Mucosa of descending colon (tissue), 3 donors: ENCODE measurements around the gene C4orf36. TPM values are rescaled to one million over a fixed set of nuclear protein-coding genes. Genes with fewer than 3 reads are reported as not detected.

Experiments used
- ATAC-seq: fragments of 200-7000 bp; cut with Tn5 transposase; one replicate; pipeline ENCODE4 v1.9.1; 2020; ENCODE audit warnings: mild to moderate bottlenecking, moderate library complexity
- DNase-seq, 3 donors: peaks; one replicate each; pipeline ENCODE4 v3.0.0-alpha.2; 2020
- H3K36me3 ChIP-seq: fragments of 200-600 bp; one replicate; pipeline ENCODE4 v1.8.0; 2021; ENCODE audit warnings: low read depth, mild to moderate bottlenecking
- H3K4me1 ChIP-seq: fragments of 200-600 bp; one replicate; pipeline ENCODE4 v1.8.0; 2021; ENCODE audit warnings: low read depth, mild to moderate bottlenecking
- H3K4me3 ChIP-seq: fragments of 200-600 bp; one replicate; pipeline ENCODE4 v1.8.0; 2021; ENCODE audit warnings: mild to moderate bottlenecking
- H3K9me3 ChIP-seq: fragments of 200-600 bp; one replicate; pipeline ENCODE4 v1.8.0; 2021; ENCODE audit warnings: mild to moderate bottlenecking
- intact Hi-C, 2 donors: fragments of 100-400 bp; cut with DNase I in 1 of 2; cut with micrococcal nuclease in 1 of 2; formaldehyde crosslinking; loops; one replicate each; pipeline versions ENCODE4 v1.11.0 to v1.11.1; 2022; cut with DNase I, micrococcal nuclease
- total RNA-seq, 3 donors: library from RNA; stranded (reverse); fragmentation: NEBNext Ultra II Directional in 2 of 3; extraction: Animal tissue kit (Norgen Biotek cat#: 25700) in 2 of 3; gene quantifications; one replicate each; pipeline versions ENCODE4 v1.2.1 to v1.2.4, GENCODE V29; 2021 to 2023
- TF ChIP-seq, protein P1 (sequence below): fragments of 200-600 bp; IDR thresholded peaks from one replicate; pipeline ENCODE4 v1.8.0; 2022; ENCODE audit warnings: antibody characterized with exemption, mild to moderate bottlenecking
- donor health status: DM: no; HTN: no; CAD: no; lungs with moderate emphysema.
- donor health status: DM: no; HTN: no; CAD: no.
- donor health status: DM: no; HTN: yes; CAD: no.

Gene C4orf36
- total RNA-seq, 3 donors from 2014 or later: 0.67 to 0.96 (median 0.85) TPM

DNA sequence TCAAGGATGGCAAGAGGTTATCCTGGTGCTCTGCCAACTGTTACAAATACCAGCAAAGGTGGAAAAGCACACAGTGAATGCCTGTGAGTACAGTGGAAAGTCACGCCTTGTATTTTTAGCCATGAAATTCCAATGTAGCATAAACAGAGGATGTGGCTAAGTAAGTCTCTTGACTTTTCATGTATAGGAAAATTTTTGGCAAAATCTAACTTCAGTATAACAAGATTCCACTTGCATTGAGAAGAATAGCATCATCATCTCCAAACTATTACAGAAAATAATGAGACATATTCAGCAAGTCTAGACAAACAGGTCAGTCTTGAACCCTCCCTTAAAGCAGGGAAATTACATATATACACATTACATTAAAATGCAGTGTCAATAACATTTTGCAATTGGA is 50.9 kb downstream of the C4orf36 start:
- no peak for DNase-seq
- Histone ChIP-seq H3K9me3 (no peaks in the 10 kb centered on the region), H3K4me1 (no peaks in the 10 kb centered on the region), H3K36me3 (no peaks in the 10 kb centered on the region), H3K4me3 (no peak overlapping the region)
- intact Hi-C loops: no loop called here
- TF ChIP-seq, protein P1, sequence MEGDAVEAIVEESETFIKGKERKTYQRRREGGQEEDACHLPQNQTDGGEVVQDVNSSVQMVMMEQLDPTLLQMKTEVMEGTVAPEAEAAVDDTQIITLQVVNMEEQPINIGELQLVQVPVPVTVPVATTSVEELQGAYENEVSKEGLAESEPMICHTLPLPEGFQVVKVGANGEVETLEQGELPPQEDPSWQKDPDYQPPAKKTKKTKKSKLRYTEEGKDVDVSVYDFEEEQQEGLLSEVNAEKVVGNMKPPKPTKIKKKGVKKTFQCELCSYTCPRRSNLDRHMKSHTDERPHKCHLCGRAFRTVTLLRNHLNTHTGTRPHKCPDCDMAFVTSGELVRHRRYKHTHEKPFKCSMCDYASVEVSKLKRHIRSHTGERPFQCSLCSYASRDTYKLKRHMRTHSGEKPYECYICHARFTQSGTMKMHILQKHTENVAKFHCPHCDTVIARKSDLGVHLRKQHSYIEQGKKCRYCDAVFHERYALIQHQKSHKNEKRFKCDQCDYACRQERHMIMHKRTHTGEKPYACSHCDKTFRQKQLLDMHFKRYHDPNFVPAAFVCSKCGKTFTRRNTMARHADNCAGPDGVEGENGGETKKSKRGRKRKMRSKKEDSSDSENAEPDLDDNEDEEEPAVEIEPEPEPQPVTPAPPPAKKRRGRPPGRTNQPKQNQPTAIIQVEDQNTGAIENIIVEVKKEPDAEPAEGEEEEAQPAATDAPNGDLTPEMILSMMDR: no peak
- no peak for ATAC-seq

DNA sequence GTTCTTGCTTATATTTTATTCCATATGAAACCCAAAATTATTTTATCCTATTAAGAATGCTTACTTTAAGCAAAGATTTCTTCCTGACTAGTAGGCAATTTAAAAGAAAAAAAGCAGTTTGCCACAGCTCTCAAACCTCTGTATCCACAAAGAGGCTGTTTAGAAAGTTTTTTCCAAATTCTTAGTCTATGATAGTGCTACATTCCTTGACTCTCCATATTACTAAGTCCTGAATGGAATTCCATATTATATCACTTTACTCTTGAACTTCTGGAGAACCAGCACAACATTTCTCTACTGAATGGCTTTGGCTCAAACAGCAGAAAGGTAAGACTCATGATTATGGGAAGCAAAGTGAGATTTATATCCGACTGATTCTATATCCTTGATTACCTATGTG is 51.4 kb downstream of the C4orf36 start:
- no peaks in the 10 kb centered on the region for H3K4me1 ChIP-seq
- no peaks in the 10 kb centered on the region for H3K9me3 ChIP-seq
- DNase-seq: no peak
- ATAC-seq: no peak
- intact Hi-C loops: no loop called here
- no peaks in the 10 kb centered on the region for H3K36me3 ChIP-seq
- H3K4me3 ChIP-seq: no peak overlapping the region
- TF ChIP-seq, protein P1: no peak

DNA sequence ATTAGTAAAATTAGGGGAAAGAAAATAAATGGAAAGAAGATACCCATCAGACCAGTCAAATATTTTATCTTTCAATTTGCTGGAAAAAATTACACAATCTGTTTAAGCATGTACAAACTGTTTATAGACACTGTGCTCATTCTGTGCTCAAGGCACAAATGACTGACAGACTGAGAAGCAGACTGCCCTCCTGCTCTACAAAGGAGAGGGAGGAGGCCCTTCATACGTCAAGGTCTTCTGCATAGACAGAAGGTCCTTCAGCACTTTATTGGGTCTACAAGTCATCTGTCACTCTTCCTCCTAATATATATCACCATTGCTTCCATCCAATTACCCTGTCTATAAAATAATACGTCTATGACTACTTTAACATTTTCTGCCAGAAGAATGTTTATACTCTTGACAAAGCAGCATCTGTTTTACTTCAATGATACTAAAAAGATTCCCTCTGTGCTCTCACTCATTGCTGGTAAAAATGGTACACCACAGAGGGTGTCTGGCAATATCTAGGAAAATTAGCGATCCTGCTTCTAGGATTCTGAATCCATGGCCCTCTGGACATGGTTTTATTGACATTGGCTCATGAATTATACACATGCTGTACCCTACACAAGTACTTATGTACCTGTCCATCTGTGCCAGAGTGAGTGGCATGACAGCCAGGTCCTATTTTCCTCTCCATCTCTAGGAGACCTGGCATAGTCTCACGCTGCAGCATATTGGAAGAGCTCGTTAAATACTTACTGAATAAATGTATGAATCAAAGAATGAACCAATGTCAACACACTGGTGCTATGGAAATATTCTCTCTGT is 54.3 kb downstream of the C4orf36 start:
- DNase-seq: no peak
- TF ChIP-seq, protein P1: no peak
- Histone ChIP-seq H3K4me1 (no peaks in the 10 kb centered on the region), H3K9me3 (no peaks in the 10 kb centered on the region), H3K36me3 (no peaks in the 10 kb centered on the region), H3K4me3 (no peak overlapping the region)
- intact Hi-C loops: no loop called here
- no peak for ATAC-seq

DNA sequence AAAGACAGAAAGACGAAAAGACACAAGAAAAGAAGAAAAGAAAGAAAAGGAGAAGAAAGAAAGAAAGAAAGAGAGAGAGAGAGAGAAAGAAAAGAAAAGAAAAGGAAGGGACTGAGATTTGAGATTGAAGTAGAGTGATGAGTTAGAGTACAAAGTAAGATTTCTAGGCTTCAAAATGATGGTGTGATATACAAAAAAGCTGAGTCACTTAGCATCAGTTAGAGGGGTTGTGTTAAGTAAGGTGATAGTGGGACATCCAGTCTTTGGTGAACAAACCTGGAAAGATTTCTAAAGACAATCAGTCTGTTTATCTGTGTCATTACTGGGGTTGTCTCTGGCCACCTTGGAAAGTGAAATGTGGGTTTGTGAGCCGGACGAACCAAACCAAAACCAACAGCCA is 56.5 kb downstream of the C4orf36 start:
- TF ChIP-seq, protein P1: no peak
- no peaks in the 10 kb centered on the region for H3K36me3 ChIP-seq
- ATAC-seq (no peak), DNase-seq (no peak)
- intact Hi-C loops: no loop called here
- H3K4me3 ChIP-seq: no peak overlapping the region
- no peaks in the 10 kb centered on the region for H3K9me3 ChIP-seq
- no peaks in the 10 kb centered on the region for H3K4me1 ChIP-seq

DNA sequence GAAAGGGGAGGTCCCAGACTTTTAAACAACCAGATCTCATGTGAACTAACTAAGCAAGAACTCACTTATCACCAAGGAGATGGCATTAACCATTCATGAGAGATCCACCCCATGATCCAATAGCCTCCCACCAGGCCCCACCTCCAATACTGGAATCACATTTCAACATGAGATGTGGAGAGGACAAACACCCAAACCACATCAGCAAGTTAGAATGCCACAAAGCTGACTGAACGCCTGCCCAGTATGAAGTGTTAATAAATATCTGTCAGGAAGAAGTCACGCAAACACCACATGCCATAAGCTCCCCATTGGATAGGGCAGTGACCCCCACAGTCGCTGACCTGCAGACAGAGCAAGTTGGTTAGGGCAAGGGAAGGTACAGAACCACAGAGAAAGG is 57.3 kb downstream of the C4orf36 start:
- no peaks in the 10 kb centered on the region for H3K4me1 ChIP-seq
- no peak overlapping the region for H3K4me3 ChIP-seq
- ATAC-seq (no peak), DNase-seq (no peak)
- H3K9me3 ChIP-seq: no peaks in the 10 kb centered on the region
- TF ChIP-seq, protein P1: no peak
- intact Hi-C loops: no loop called here
- H3K36me3 ChIP-seq: no peaks in the 10 kb centered on the region
